ENCODE measurements around the gene TBC1D22A.

GRCh38 chr22:46761017-46761416 lies 1.4 kb upstream of the TBC1D22A start:
- TF ChIP-seq EZH2 (IDR thresholded peaks at IDR 0.05; ENCODE audit: low read length) = no peak
- TF ChIP-seq CTCF (optimal IDR thresholded peaks at IDR 0.05 in 1 of 3, IDR thresholded peaks at IDR 0.05 in 1 of 3, conservative IDR thresholded peaks at IDR 0.05 in 1 of 3; ENCODE audit: extremely low read depth in 1 of 3, insufficient read depth in 2 of 3, low read length in 3 of 3) = no peak

Measured in keratinocyte (primary cell).